ENCODE results near the gene ALOX12B. TPM values are rescaled to one million over a fixed set of nuclear protein-coding genes. Genes with fewer than 3 reads are reported as not detected.

The ALOX12B gene
- total and polyA plus RNA-seq, 2 donors (not counting 1 experiment from before 2014, with no cell fraction given) = 0.57 to 0.69 TPM

DNA sequence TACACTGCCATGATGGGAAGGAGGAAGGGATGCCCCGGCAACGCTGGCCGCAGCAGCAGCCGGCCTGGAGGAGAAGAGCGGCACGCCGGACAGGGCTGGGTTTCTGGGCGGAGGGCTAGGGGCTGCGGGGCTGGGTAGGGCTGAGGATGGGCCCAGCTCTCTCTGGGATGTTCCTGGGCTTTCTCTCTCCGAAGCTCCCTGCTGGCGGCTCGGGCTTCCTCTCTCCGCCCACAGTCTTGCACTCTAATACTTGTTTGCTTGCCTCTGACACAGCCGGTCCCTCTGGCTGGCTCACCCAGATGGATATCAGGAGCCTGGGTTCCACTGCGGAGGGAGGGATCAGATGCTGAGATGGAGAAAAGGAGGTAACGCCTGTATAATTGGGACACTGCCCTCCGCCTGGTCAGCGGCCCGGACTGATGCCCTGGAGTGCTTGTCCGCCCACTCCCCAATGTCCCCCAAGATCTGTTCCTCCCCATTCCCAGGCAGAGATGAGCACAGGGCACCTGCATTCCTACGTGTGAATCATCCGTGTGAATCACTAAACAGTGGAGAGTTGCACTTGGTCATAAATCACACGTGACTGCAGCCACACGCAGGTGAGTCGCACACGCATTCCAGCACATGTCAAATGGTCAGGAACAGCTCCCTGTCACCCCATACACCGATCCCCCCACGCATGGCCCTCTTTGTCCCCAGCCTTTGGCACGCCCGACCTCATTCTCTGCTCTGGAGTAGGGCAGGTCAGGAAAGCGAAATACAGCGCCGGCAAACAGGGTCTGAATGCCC, 30.7 kb upstream of the ALOX12B start, which contains the start of gene ALOXE3:
TSS of gene ALOXE3 (minus strand) at position 535 of the 789 bp plus-strand sequence. CDS start at position 11, 524 bp downstream.
- Mint-ChIP-seq H3K4me1 (peaks cover 48% of the 10 kb centered on the region), H3K27ac (peak within 1 kb of the TSS; percentile 98), H3K9me3 (ENCODE audit: insufficient read depth) (no peaks in the 10 kb centered on the region), H3K27me3 (peaks cover 56% of the 10 kb centered on the region), H3K4me3 (peak within 1 kb of the TSS; percentile 94)
- H3K4me2 ChIP-seq (replicated peaks; ENCODE audit: low read depth, low read length, poor library complexity, severe bottlenecking) = peak within 1 kb of the TSS; percentile 91
- peak within 1 kb of the TSS; percentile 77 for H2AFZ ChIP-seq (ENCODE audit: insufficient read depth, low read depth, low read length, poor library complexity, severe bottlenecking)
- peak; percentile 0 for ATAC-seq (ENCODE audit: low read depth)
- H3K9me3 ChIP-seq (ENCODE audit: control extremely low read depth in 1 of 3, control insufficient read depth in 2 of 3, insufficient read depth in 1 of 3, low read length in 2 of 3) = peaks cover 0 to 14% (median 0%) of the 10 kb centered on the region in 3 donors
- H3K4me3 ChIP-seq (ENCODE audit: control extremely low read depth in 1 of 5, extremely low read depth in 1 of 5, insufficient read depth in 1 of 5, low read depth in 2 of 5, low read length in 4 of 5) = peak within 1 kb of the TSS; percentile 61 to 85 (median 69)
- ChIA-PET CTCF (interaction anchor here (0.6 to 20.5 kb wide), 18 partner anchors 9 to 183 kb away, joined by 3 to 360 read pairs (median 12); partner anchors contain the start of genes AURKB, BORCS6, CTC1 and PER1), POLR2A (interaction anchor here (1.1 to 3.1 kb wide), 7 partner anchors 27 to 105 kb away, joined by 3 to 23 read pairs (median 13); partner anchors contain the start of gene VAMP2)
- H3K27me3 ChIP-seq (replicated peaks in 1 of 4; ENCODE audit: control extremely low read depth in 1 of 4, control insufficient read depth in 3 of 4, insufficient read depth in 4 of 4, low read length in 3 of 4) = peaks cover 0 to 70% (median 45%) of the 10 kb centered on the region in 4 experiments
- TF ChIP-seq, protein P1, sequence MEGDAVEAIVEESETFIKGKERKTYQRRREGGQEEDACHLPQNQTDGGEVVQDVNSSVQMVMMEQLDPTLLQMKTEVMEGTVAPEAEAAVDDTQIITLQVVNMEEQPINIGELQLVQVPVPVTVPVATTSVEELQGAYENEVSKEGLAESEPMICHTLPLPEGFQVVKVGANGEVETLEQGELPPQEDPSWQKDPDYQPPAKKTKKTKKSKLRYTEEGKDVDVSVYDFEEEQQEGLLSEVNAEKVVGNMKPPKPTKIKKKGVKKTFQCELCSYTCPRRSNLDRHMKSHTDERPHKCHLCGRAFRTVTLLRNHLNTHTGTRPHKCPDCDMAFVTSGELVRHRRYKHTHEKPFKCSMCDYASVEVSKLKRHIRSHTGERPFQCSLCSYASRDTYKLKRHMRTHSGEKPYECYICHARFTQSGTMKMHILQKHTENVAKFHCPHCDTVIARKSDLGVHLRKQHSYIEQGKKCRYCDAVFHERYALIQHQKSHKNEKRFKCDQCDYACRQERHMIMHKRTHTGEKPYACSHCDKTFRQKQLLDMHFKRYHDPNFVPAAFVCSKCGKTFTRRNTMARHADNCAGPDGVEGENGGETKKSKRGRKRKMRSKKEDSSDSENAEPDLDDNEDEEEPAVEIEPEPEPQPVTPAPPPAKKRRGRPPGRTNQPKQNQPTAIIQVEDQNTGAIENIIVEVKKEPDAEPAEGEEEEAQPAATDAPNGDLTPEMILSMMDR (IDR thresholded peaks at IDR 0.05) = no peak
- no peak for TF ChIP-seq EZH2 (IDR thresholded peaks at IDR 0.05; ENCODE audit: borderline replicate concordance, insufficient read depth, low read depth, low read length, poor library complexity, severe bottlenecking)
- peak; percentile 48 for DNase-seq
- intact Hi-C loops (cut with micrococcal nuclease) = loop anchor here (1.0 to 5.0 kb wide), 5 partner anchors 27 to 183 kb away; no protein-coding TSS in a partner anchor
- H3K79me2 ChIP-seq (ENCODE audit: control insufficient read depth, insufficient read depth, low read length) = no peaks in the 10 kb centered on the region
- peaks cover 13% of the 10 kb centered on the region for H4K20me1 ChIP-seq (ENCODE audit: control insufficient read depth, insufficient read depth, low read length, poor library complexity, severe bottlenecking)
- peaks cover 45 to 53% of the 10 kb centered on the region in 2 donors for H3K4me1 ChIP-seq (ENCODE audit: control insufficient read depth in 2 of 2, insufficient read depth in 2 of 2, low read length in 2 of 2)
- H3K9ac ChIP-seq (ENCODE audit: low read length) = peak within 1 kb of the TSS; percentile 72
- H3K36me3 ChIP-seq (replicated peaks in 1 of 2; ENCODE audit: control extremely low read depth in 1 of 2, control insufficient read depth in 1 of 2, extremely low read depth in 1 of 2, insufficient read depth in 2 of 2, low read length in 1 of 2) = no peaks in the 10 kb centered on the region
- 1% methylated on average over 31 of the region's 33 CpGs for WGBS (ENCODE audit: insufficient coverage)
- H3K27ac ChIP-seq (ENCODE audit: low read length in 2 of 2) = peak within 1 kb of the TSS; percentile 13 to 34

Measured in B cell (primary cell).